KMS-11 (cell line): Measurements from ENCODE around the gene UQCR11.
"Not testable (repeated sequence)": the region's sequence is repeated elsewhere in the genome, so short reads cannot be mapped to it uniquely, and the experiment has no call there.

Source experiments
- H2AFZ ChIP-seq: fragments of 200-600 bp; sonication (generic); 2 replicates; pipeline ENCODE4 v1.6.1; 2016; ENCODE audit warnings: antibody characterized with exemption, mixed run types, low read depth
- H3K27ac ChIP-seq: fragments of 200-600 bp; sonication (generic); 2 replicates; pipeline ENCODE4 v1.6.1; 2016; ENCODE audit warnings: mild to moderate bottlenecking, mixed run types
- H3K27me3 ChIP-seq: fragments of 200-600 bp; sonication (generic); 2 replicates; pipeline ENCODE4 v1.6.1; 2017; ENCODE audit warnings: mild to moderate bottlenecking, low read depth, mixed run types, moderate library complexity; ENCODE audit not compliant: insufficient read depth
- H3K36me3 ChIP-seq: fragments of 200-600 bp; sonication (generic); 2 replicates; pipeline ENCODE4 v1.6.1; 2017; ENCODE audit warnings: mild to moderate bottlenecking, mixed run types; ENCODE audit not compliant: insufficient read depth
- H3K4me1 ChIP-seq: fragments of 200-600 bp; sonication (generic); 2 replicates; pipeline ENCODE4 v1.6.1; 2016; ENCODE audit warnings: mild to moderate bottlenecking, low read depth, mixed run types; ENCODE audit not compliant: poor library complexity, severe bottlenecking
- H3K4me2 ChIP-seq: fragments of 200-600 bp; sonication (generic); 2 replicates; pipeline ENCODE4 v1.7.0; 2016; ENCODE audit warnings: mild to moderate bottlenecking, mixed run types
- H3K4me3 ChIP-seq: fragments of 200-600 bp; sonication (generic); IDR thresholded peaks from 2 replicates; pipeline ENCODE4 v1.6.1; 2017; ENCODE audit warnings: low read depth, low read length, mixed read lengths; ENCODE audit not compliant: insufficient read depth
- H3K79me2 ChIP-seq: fragments of 200-600 bp; sonication (generic); 2 replicates; pipeline ENCODE4 v1.6.1; 2016; ENCODE audit warnings: low read depth, mixed run types; ENCODE audit not compliant: insufficient read depth
- H3K9ac ChIP-seq: fragments of 200-600 bp; sonication (generic); 2 replicates; pipeline ENCODE4 v1.6.1; 2016; ENCODE audit warnings: mild to moderate bottlenecking, mixed run types
- H4K20me1 ChIP-seq: fragments of 200-600 bp; sonication (generic); 2 replicates; pipeline ENCODE4 v1.6.1; 2016; ENCODE audit warnings: mild to moderate bottlenecking, mixed run types; ENCODE audit not compliant: insufficient read depth
- CTCF ChIP-seq: fragments of 200-600 bp; sonication (generic); conservative IDR thresholded peaks from 2 replicates; pipeline ENCODE4 v1.6.1; 2017; ENCODE audit warnings: low read depth, mild to moderate bottlenecking, antibody characterized with exemption, low read length, moderate library complexity, mixed read lengths

Gene UQCR11

GRCh38 chr19:1646149-1646548 lies 40.9 kb upstream of the UQCR11 start:
- H3K36me3 ChIP-seq: no peaks in the 10 kb centered on the region
- H3K4me1 ChIP-seq: peaks cover 23% of the 10 kb centered on the region
- H4K20me1 ChIP-seq: 0 out of 2 replicates have a peak, but pooled peaks cover 5% of the 10 kb centered on the region
- no peak overlapping the region for H2AFZ ChIP-seq
- H3K4me3 ChIP-seq: no peak overlapping the region
- no peak for TF ChIP-seq CTCF
- H3K79me2 ChIP-seq: peaks cover 24% of the 10 kb centered on the region
- no peak overlapping the region for H3K27ac ChIP-seq
- no peak overlapping the region for H3K9ac ChIP-seq
- no peaks in the 10 kb centered on the region for H3K27me3 ChIP-seq
- no peak overlapping the region for H3K4me2 ChIP-seq

- Histone ChIP-seq H4K20me1 (no peaks in the 10 kb centered on the region), H3K36me3 (no peaks in the 10 kb centered on the region), H3K4me2 (no peak overlapping the region), H3K27me3 (no peaks in the 10 kb centered on the region), H3K4me3 (no peak overlapping the region), H3K27ac (no peak overlapping the region), H3K4me1 (peaks cover 16% of the 10 kb centered on the region), H3K9ac (no peak overlapping the region), H3K79me2 (peaks cover 21% of the 10 kb centered on the region), H2AFZ (no peak overlapping the region)
- no peak for TF ChIP-seq CTCF
These were observed 40.0 kb upstream of the UQCR11 start for GRCh38 chr19:1645299-1645698.

- Histone ChIP-seq H3K27me3 (no peaks in the 10 kb centered on the region), H3K4me1 (peaks cover 4% of the 10 kb centered on the region), H2AFZ (no peak overlapping the region), H3K79me2 (peaks cover 21% of the 10 kb centered on the region; the same call in 1 of the 2 replicates), H3K36me3 (no peaks in the 10 kb centered on the region), H3K27ac (no peak overlapping the region), H3K4me3 (no peak overlapping the region), H4K20me1 (no peaks in the 10 kb centered on the region), H3K4me2 (no peak overlapping the region), H3K9ac (no peak overlapping the region)
- TF ChIP-seq CTCF: no peak
These were observed 38.8 kb upstream of the UQCR11 start for GRCh38 chr19:1644070-1644469.

- H3K79me2 ChIP-seq: peaks cover 49% of the 10 kb centered on the region; the same call in 1 of the 2 replicates
- H3K27me3 ChIP-seq, H2AFZ ChIP-seq, H3K9ac ChIP-seq, H3K4me2 ChIP-seq, H4K20me1 ChIP-seq, H3K27ac ChIP-seq, H3K4me3 ChIP-seq, H3K4me1 ChIP-seq, H3K36me3 ChIP-seq: not testable (repeated sequence)
These were observed 35.7 kb upstream of the UQCR11 start for GRCh38 chr19:1640893-1641448.
